ENCODE data around the gene BPI.
"Not testable (repeated sequence)": the region's sequence is repeated elsewhere in the genome, so short reads cannot be mapped to it uniquely, and the experiment has no call there.

BPI gene

DNA sequence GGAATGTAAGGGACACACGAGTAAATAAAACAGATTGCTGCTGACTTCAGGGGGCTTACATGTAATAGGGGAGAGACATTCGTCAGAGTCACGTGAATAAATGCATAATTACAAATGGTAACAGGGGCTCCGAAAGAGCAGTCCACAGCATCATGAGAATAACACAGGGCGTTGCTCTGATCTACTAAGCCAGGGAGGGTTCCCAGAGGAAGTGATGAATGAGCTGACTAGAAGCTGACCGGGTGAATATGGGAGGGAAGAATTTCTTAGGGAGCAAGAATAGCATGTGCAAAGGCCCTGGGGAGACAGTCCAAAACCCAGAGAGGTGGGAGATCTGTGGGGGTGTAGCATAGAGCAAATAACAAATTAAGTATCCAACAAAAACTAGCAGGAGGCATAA lies 2.4 kb downstream of the BPI start:
- no peak for DNase-seq

GRCh38 chr20:38307371-38308046 lies 3.6 kb downstream of the BPI start:
- DNase-seq, result peak; percentile 76

- DNase-seq, result no peak
These were observed 4.1 kb downstream of the BPI start for GRCh38 chr20:38308047-38308438.

DNA sequence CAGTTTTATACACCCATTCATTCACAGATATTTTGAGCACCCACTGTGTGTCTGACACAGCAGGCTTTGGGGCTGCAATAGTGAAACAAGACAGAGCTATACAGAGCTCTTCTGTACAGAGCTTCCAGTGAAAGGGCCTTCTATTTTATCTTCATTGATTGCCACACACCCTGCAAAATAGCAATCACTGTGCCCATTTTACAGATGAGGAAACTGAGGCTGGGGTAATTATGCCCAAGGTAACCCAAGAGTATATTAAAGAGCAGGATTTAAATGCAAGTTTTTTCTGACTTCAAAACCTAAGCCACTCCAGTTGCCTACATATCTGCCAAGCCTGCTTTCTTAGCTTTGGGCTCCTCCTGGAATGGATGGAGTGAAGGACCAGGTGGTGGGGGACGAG lies 4.5 kb downstream of the BPI start:
- DNase-seq, result no peak

DNA sequence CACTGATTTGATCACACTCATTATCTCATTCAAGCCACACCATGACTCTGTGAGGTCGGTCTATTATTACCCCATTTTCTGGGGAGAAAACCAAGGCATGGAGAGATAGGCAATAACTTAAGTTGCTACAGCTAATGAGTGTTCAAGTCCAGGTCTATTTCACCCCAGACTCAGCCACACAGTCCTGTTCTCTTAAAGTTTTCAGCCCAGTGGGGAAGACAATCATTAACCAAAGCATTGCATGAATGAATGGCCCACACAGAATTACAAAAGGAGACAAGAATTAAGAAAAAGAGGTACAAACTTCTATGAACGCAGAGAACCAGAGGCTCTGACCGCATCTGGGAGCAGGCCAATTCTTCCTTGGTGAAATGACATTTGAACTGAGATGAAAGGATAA lies 7.1 kb downstream of the BPI start:
- DNase-seq, result no peak

- DNase-seq, result no peak
These were observed 7.5 kb downstream of the BPI start for GRCh38 chr20:38311491-38311890.

DNA sequence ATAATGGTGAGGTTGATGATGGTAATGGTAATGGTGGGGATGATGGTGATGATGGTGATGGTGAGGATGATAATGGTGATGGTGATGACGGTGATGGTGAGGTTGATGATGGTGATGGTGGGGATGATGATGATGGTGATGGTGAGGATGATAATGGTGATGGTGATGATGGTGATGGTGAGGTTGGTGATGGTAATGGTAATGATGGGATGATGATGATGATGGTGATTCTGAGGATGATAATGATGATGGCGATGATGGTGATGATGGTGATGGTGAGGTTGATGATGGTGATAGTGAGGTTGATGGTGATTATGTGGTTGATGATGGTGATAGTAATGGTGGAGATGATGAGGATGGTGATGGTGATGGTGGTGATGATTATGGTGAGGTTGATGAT lies 9.7 kb downstream of the BPI start:
- no peak for DNase-seq

DNA sequence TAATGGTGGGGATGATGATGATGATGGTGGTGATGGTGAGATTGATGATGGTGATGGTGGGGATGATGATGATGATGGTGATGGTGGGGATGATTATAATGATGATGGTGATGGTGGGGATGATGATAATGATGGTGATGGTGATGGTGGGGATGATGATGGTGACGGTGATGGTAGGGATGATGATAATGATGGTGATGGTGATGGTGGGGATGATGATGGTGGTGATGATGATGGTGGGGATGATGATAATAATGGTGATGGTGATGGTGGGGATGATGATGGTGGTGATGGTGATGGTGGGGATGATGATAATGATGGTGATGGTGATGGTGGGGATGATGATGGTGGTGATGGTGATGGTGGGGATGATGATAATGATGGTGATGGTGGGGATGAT lies 10.4 kb downstream of the BPI start:
- DNase-seq, result not testable (repeated sequence)

- DNase-seq, result no peak
These were observed 11.5 kb downstream of the BPI start for GRCh38 chr20:38315290-38315966.

GRCh38 chr20:38316341-38316740 lies 12.4 kb downstream of the BPI start:
- DNase-seq, result no peak

- DNase-seq, result no peak
These were observed 13.5 kb downstream of the BPI start for GRCh38 chr20:38317422-38317821.

DNA sequence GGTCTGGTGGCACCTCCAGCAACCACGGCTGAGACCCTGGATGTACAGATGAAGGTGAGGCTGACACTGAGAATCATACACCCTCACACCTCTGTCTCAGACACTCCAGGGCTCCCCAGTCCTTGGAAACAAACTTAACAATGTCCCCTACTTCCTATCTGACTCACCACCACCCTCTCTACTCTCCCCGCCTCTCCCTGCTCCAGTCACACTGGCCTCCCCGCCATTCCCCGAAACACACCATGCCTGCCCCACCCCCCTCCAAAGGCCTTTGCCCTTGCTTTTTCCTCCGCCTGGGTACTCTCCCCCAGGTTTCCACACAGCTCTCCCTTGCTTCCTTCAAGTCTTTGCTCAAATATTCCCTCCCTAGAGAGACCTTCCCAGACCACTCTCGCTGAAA lies 16.3 kb downstream of the BPI start:
- no peak for DNase-seq

DNA sequence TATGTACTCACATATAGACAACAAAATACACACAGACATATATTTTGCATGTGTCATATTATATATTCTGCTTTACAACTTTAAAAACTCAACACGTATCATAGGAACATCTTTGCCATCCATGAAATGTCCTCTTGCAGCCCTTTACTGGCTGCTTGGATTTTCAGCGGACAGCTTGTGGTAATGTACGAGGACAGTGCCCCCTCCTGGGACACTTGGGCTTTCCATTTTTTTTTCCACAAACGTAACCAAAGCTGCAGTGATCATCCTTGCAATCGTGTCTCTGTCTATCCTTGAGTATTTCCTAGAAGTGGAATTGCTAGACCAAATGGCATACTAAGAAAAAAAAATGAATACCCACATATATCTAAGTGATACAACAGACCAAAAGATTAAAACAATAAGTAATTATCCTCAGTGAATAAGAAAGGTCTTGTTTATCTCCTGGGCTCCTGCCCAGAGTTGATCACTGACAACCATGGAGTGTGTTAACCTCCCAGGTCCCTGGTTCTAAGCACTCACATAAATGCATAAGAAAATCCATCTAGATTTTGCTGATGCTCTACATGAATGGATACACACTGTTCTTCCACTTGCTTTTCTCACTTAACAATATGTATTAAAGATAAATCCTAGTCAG lies 18.1 kb downstream of the BPI start:
- DNase-seq, result peak; percentile 66

DNA sequence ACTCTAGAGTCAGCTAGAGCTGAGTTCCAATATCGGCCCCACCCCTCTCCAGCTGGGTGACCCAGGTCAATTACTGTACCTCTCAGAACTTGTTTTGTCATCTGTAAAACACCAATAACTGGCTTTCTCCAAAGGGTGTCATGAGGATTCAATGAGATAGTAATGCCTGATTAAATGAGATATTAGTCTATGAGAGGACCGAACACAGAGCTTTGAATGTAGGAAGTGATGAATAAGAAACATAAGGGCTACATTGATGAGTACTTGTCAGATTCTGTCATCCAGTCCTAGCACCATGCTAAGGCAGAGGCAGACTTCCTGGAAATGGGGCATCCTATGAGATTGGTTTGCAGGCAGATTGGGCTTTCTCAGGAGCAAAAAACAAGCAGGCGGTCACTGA lies 20.2 kb downstream of the BPI start:
- no peak for DNase-seq

- no peak for DNase-seq
These were observed 21.2 kb downstream of the BPI start for GRCh38 chr20:38325167-38325566.

- DNase-seq, result no peak
These were observed 21.9 kb downstream of the BPI start for GRCh38 chr20:38325905-38326304.

- no peak for DNase-seq
These were observed 22.4 kb downstream of the BPI start for GRCh38 chr20:38326309-38326708.

GRCh38 chr20:38330638-38331037 lies 26.7 kb downstream of the BPI start:
- no peak for DNase-seq

DNA sequence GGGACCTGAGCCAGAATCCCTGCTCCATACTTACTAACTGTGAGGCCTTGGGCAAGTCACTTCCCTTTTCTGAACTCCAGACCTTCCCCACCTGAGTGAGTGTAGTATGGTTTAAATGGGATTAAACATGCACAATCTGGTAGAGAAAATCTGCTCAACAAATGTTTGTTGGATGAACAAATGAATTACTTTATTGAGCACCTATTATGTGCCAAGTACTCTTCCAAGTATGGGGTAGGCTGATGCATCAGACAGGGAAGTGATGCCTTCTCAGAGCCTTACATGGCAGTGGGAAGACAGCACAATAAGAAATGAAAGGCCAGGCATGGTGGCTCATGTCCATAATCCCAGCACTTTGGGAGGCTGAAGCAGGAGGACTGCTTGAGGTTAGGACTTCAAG lies 27.3 kb downstream of the BPI start:
- no peak for DNase-seq

DNA sequence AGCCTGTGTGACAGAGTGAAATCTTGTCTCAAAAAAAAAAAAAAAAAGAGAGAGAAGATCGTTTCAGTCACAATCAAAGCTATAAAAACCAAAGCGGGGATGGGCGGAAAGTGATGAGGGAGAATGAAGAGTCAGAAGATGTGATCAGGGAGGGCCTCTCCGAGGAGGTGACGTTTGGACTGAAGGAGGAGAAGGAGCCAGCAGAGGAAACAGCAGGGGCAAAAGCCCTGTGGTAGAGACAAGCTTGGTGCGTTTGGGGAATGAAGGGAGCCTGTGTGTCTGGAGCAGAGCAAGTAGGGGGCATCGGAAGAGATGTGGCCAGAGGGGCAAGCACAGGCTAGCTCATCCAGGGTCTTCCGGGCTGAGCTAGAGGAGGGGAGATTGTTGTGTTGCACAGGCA lies 27.9 kb downstream of the BPI start:
- no peak for DNase-seq

- no peak for DNase-seq
These were observed 30.1 kb downstream of the BPI start for GRCh38 chr20:38334016-38334415.

DNA sequence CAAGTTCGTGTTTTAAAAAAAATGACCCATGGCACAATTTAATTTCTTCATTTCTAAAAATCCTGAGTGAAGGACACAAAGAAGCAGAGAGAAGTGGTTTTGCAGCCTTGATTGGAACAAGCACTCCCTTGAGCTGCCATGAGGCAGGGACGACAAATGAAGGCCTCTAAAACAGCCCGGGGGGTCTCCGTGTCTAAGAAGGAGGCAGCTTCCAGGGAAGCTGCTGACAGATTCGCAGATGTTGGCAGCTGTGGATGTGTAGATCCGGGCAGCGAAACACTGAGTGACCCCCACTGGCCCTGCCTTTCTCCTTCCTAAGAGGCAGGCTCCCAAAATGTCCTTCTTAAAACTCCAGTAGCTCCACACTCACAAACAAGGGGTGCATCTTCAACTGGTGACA lies 32.8 kb downstream of the BPI start:
- DNase-seq, result no peak

DNA sequence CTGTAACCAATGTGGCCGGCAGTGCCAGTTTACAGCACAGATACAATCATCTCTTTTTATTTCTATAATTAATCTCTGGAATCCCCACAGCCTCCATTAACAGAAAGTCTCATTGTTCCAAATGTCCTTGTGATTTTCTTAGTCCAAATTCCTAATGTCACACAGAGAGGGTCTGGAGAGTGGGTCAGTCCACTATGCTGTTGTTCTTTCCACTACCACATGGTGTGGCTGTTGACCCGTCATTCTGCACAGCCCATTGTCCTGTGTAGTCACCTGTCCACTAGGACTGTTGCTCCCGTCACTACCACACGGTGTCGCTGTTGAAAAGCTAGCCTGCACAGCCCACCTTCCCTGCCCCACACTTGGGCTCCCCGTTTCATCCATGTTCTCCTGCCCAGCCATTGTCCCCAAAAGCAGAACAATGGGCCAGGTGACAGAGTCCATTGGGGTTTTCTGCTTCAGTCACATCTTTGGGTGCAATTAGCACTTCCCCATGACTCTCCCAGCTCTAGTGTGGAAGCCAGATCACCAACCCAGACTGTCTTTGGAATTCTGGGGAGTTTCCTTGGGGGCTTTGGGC lies 33.7 kb downstream of the BPI start:
- DNase-seq, result peak; percentile 28

GRCh38 chr20:38338849-38339520 lies 35.0 kb downstream of the BPI start:
- DNase-seq, result no peak
